ENCODE data around the gene IPMK. TPM values are rescaled to one million over a fixed set of nuclear protein-coding genes. Genes with fewer than 3 reads are reported as not detected.
A peak's percentile ranks its signal among the peaks of the same experiment; 100 is the strongest.
"Not testable (repeated sequence)": the region's sequence is repeated elsewhere in the genome, so short reads cannot be mapped to it uniquely, and the experiment has no call there.

The IPMK gene
- total and polyA plus RNA-seq, 8 donors: 1.1 to 4.6 (median 2.6) TPM

GRCh38 chr10:58158806-58159205 lies 108.9 kb downstream of the IPMK start:
- WGBS, 2 donors: 63 to 70% methylated on average over 4 of the region's 4 CpGs
- intact Hi-C loops (cut with DNase I): no loop called here
- TF ChIP-seq, protein P1, sequence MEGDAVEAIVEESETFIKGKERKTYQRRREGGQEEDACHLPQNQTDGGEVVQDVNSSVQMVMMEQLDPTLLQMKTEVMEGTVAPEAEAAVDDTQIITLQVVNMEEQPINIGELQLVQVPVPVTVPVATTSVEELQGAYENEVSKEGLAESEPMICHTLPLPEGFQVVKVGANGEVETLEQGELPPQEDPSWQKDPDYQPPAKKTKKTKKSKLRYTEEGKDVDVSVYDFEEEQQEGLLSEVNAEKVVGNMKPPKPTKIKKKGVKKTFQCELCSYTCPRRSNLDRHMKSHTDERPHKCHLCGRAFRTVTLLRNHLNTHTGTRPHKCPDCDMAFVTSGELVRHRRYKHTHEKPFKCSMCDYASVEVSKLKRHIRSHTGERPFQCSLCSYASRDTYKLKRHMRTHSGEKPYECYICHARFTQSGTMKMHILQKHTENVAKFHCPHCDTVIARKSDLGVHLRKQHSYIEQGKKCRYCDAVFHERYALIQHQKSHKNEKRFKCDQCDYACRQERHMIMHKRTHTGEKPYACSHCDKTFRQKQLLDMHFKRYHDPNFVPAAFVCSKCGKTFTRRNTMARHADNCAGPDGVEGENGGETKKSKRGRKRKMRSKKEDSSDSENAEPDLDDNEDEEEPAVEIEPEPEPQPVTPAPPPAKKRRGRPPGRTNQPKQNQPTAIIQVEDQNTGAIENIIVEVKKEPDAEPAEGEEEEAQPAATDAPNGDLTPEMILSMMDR (IDR thresholded peaks at IDR 0.05): no peak

DNA sequence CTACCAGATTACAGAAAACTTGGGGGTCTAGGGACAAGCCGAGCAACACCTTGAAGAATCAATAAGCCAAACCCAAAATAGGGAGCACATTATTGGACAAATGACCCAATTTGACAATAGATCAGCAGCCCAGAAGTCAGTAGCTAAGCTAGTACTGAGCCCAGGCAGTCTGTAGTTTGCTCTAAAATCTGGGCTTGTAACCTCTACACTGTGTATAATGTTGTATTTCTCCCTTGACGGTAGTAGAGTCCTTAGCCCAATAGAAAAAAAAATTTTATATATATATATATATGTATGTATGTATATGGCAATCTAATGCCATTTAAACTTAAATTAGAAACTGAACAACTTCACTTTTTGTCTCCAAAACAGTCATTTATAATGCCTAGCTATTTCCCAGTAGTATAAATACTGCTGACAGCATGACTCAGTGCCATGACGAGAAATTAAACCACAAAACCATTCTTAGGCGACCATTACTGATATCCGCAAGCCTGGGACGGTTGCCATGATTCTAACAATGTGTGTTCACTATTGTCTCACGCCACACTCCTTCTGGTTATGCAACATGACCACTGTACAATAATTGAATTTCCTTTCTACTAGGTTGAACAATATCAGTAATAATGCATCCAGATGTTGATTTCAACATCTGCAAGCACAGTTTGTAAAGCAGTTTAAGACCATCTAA lies 110.5 kb downstream of the IPMK start:
- no peaks in the 10 kb centered on the region for H3K4me1 ChIP-seq
- no peak for FAIRE-seq
- 56 to 63% methylated on average over 7 of the region's 7 CpGs for WGBS, 2 donors

More at GRCh38 chr10:58158806-58159205, 108.9 kb downstream of the IPMK start:
- ATAC-seq (no peak), DNase-seq (no peak), FAIRE-seq (no peak)
- Histone ChIP-seq H3K4me1 (no peaks in the 10 kb centered on the region), H3K36me3 (no peaks in the 10 kb centered on the region), H3K27me3 (no peaks in the 10 kb centered on the region), H3K9me3 (no peaks in the 10 kb centered on the region), H3K4me3 (no peak overlapping the region), H3K27ac (no peak overlapping the region)

GRCh38 chr10:58155941-58156340 lies 111.8 kb downstream of the IPMK start:
- FAIRE-seq: not testable (repeated sequence)

More for the DNA sequence above, 110.5 kb downstream of the IPMK start:
- intact Hi-C loops (cut with DNase I): no loop called here
- Histone ChIP-seq H3K36me3 (no peaks in the 10 kb centered on the region), H3K4me3 (no peak overlapping the region), H3K27me3 (peaks cover 0 to 8% (median 0%) of the 10 kb centered on the region in 4 donors), H3K9me3 (no peaks in the 10 kb centered on the region), H3K27ac (no peak overlapping the region)
- TF ChIP-seq, protein P1 (IDR thresholded peaks at IDR 0.05): no peak
- ATAC-seq (peak in 1 of 4 donors; percentile 60), DNase-seq (peak in 1 of 6 donors; percentile 18)

GRCh38 chr10:58153751-58154150 lies 113.9 kb downstream of the IPMK start:
- FAIRE-seq (no peak), DNase-seq (no peak), ATAC-seq (no peak)
- Histone ChIP-seq H3K9me3 (no peaks in the 10 kb centered on the region), H3K36me3 (no peaks in the 10 kb centered on the region), H3K27ac (no peak overlapping the region), H3K4me3 (no peak overlapping the region), H3K4me1 (no peaks in the 10 kb centered on the region), H3K27me3 (peaks cover 0 to 8% (median 0%) of the 10 kb centered on the region in 4 donors)
- TF ChIP-seq, protein P1 (IDR thresholded peaks at IDR 0.05): no peak
- intact Hi-C loops (cut with DNase I): no loop called here
- 66 to 88% methylated on average over 1 of the region's 1 CpG for WGBS, 2 donors

More at GRCh38 chr10:58155941-58156340, 111.8 kb downstream of the IPMK start:
- ATAC-seq; H3K4me1 ChIP-seq; H3K4me3 ChIP-seq; H3K27me3 ChIP-seq; H3K27ac ChIP-seq; H3K36me3 ChIP-seq; DNase-seq; intact Hi-C loops (cut with DNase I); H3K9me3 ChIP-seq: not testable (repeated sequence)
- WGBS, 2 donors: 70 to 88% methylated on average over 2 of the region's 2 CpGs

GRCh38 chr10:58152673-58153263 lies 114.9 kb downstream of the IPMK start:
- intact Hi-C loops (cut with DNase I): no loop called here
- TF ChIP-seq, protein P1 (IDR thresholded peaks at IDR 0.05): peak; percentile 14 to 43 (median 28)
- Histone ChIP-seq H3K36me3 (no peaks in the 10 kb centered on the region), H3K4me3 (no peak overlapping the region), H3K9me3 (no peaks in the 10 kb centered on the region), H3K27me3 (peaks cover 0 to 8% (median 0%) of the 10 kb centered on the region in 4 donors), H3K27ac (no peak overlapping the region), H3K4me1 (no peaks in the 10 kb centered on the region)
- FAIRE-seq (no peak), DNase-seq (peak in 2 of 6 donors; percentile 9 to 37), ATAC-seq (peak in 3 of 4 donors; percentile 46 to 56 (median 54))
- 21 to 24% methylated on average over 8 of the region's 8 CpGs for WGBS, 2 donors
